Measurements from ENCODE around the gene ABCA8.

The ABCA8 gene

GRCh38 chr17:68868708-68869107 is 86.5 kb downstream of the ABCA8 start:
- no peak for DNase-seq

GRCh38 chr17:68867759-68868516 is 87.3 kb downstream of the ABCA8 start:
- no peak for DNase-seq

GRCh38 chr17:68865584-68865983 is 89.6 kb downstream of the ABCA8 start:
- DNase-seq: no peak

- no peak for DNase-seq
Observed at GRCh38 chr17:68863091-68863652, 92.0 kb downstream of the ABCA8 start.

GRCh38 chr17:68861602-68862001 is 93.6 kb downstream of the ABCA8 start:
- no peak for DNase-seq

GRCh38 chr17:68860941-68861340 is 94.3 kb downstream of the ABCA8 start:
- no peak for DNase-seq

- no peak for DNase-seq
Observed at GRCh38 chr17:68854452-68854851, 100.7 kb downstream of the ABCA8 start.

GRCh38 chr17:68853439-68853838 is 101.8 kb downstream of the ABCA8 start:
- no peak for DNase-seq

GRCh38 chr17:68853036-68853435 is 102.2 kb downstream of the ABCA8 start:
- DNase-seq: no peak

GRCh38 chr17:68851890-68852289 is 103.3 kb downstream of the ABCA8 start:
- DNase-seq: no peak

GRCh38 chr17:68850749-68851510 is 104.3 kb downstream of the ABCA8 start:
- DNase-seq: no peak

- no peak for DNase-seq
Observed at GRCh38 chr17:68849673-68850610, 105.2 kb downstream of the ABCA8 start.

- no peak for DNase-seq
Observed at GRCh38 chr17:68847711-68848110, 107.5 kb downstream of the ABCA8 start.

- DNase-seq: no peak
Observed at GRCh38 chr17:68843522-68843921, 111.7 kb downstream of the ABCA8 start.

- no peak for DNase-seq
Observed at GRCh38 chr17:68840073-68840472, 115.1 kb downstream of the ABCA8 start.

GRCh38 chr17:68835071-68835470 is 120.1 kb downstream of the ABCA8 start:
- DNase-seq: no peak

GRCh38 chr17:68834328-68834836 is 120.8 kb downstream of the ABCA8 start:
- no peak for DNase-seq

GRCh38 chr17:68832109-68832802 is 122.9 kb downstream of the ABCA8 start:
- no peak for DNase-seq

GRCh38 chr17:68831170-68831569 is 124.0 kb downstream of the ABCA8 start:
- no peak for DNase-seq

GRCh38 chr17:68830313-68830712 is 124.9 kb downstream of the ABCA8 start:
- no peak for DNase-seq

GRCh38 chr17:68829211-68829610 is 126.0 kb downstream of the ABCA8 start:
- DNase-seq: no peak

GRCh38 chr17:68824707-68825106 is 130.5 kb downstream of the ABCA8 start:
- no peak for DNase-seq

Data from SW 1271 (cell line).